ENCODE data around the gene NUFIP2. TPM values are rescaled to one million over a fixed set of nuclear protein-coding genes. Genes with fewer than 3 reads are reported as not detected.

Gene NUFIP2
- total RNA-seq, 1 experiment from 2014 or later = 93.4 TPM

DNA sequence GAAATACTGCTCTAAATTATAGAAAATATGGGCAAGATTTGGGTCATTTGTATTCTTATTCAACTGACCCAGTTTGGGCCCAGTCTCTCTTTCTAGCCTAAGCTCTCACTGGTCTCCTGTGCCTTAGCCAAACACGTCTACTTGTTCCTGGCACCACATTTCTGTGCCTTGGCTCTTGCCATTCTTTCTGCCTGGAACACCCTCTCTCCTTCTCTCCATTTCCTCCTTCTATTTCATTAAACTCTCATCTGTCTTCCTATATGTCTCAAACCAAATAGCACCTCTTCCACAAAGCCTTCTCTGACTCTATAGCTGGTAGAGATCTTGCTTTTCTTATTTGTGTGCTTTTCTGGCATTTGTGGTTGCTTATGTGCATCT is 37.7 kb upstream of the NUFIP2 start:
- Histone ChIP-seq H3K4me1 (ENCODE audit: insufficient read depth, low read length, poor library complexity, severe bottlenecking) (no peaks in the 10 kb centered on the region), H3K9me3 (ENCODE audit: low read depth, low read length, poor library complexity, severe bottlenecking) (no peaks in the 10 kb centered on the region), H3K36me3 (ENCODE audit: insufficient read depth, low read length, poor library complexity, severe bottlenecking) (no peaks in the 10 kb centered on the region), H3K27me3 (replicated peaks; ENCODE audit: insufficient read depth, low read depth, low read length, poor library complexity) (no peaks in the 10 kb centered on the region), H3K27ac (ENCODE audit: low read depth, low read length, poor library complexity, severe bottlenecking) (no peak overlapping the region), H3K4me3 (ENCODE audit: low read depth, low read length, poor library complexity, severe bottlenecking) (no peak overlapping the region)
- no peak for TF ChIP-seq EZH2 (IDR thresholded peaks at IDR 0.05; ENCODE audit: borderline replicate concordance, low read depth, low read length, poor library complexity, severe bottlenecking)
- TF ChIP-seq, protein P1, sequence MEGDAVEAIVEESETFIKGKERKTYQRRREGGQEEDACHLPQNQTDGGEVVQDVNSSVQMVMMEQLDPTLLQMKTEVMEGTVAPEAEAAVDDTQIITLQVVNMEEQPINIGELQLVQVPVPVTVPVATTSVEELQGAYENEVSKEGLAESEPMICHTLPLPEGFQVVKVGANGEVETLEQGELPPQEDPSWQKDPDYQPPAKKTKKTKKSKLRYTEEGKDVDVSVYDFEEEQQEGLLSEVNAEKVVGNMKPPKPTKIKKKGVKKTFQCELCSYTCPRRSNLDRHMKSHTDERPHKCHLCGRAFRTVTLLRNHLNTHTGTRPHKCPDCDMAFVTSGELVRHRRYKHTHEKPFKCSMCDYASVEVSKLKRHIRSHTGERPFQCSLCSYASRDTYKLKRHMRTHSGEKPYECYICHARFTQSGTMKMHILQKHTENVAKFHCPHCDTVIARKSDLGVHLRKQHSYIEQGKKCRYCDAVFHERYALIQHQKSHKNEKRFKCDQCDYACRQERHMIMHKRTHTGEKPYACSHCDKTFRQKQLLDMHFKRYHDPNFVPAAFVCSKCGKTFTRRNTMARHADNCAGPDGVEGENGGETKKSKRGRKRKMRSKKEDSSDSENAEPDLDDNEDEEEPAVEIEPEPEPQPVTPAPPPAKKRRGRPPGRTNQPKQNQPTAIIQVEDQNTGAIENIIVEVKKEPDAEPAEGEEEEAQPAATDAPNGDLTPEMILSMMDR (conservative IDR thresholded peaks at IDR 0.05; ENCODE audit: low read depth, low read length) = no peak
- no TSS peak for BruUV-seq (replicated peaks)
- CTCF ChIA-PET = no interaction called here
- intact Hi-C loops (cut with micrococcal nuclease; ENCODE audit: unreplicated experiment) = no loop called here
- DNase-seq (ENCODE audit: low spot score) = no peak
- POLR2A ChIA-PET (ENCODE audit: low non-redundant PET) = no interaction called here

DNA sequence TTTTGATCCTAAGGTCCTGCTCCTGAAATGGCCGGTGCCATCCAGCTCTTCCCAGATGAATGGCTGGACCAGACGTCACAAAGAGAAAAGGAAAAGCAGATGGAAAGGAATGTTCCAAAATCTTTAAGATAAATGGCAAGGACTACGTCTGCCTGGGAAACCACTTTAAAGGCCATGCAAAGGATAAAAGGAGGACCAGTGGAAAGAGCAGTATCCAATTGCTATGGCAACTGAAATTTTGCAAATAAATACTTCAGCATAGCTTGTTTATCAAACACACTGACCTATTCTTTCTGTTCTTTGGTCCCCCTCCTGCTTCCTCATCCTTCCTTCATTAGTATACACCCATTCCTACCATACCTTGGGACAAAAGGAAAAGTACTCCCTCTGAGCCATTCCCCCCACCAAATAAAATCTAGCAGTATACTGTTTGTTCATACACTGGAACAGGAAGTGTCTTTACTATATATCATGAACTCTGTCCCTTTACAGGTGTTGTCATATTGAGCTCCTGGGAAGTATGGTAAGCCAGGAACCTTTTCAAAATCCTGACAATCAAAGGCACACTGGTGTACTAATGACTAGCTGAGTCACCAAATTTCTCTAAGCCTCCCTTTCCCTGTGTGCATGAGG is 37.2 kb upstream of the NUFIP2 start:
- Histone ChIP-seq H3K36me3 (ENCODE audit: insufficient read depth, low read length, poor library complexity, severe bottlenecking) (no peaks in the 10 kb centered on the region), H3K27me3 (replicated peaks; ENCODE audit: insufficient read depth, low read depth, low read length, poor library complexity) (no peaks in the 10 kb centered on the region), H3K27ac (ENCODE audit: low read depth, low read length, poor library complexity, severe bottlenecking) (no peak overlapping the region), H3K4me1 (ENCODE audit: insufficient read depth, low read length, poor library complexity, severe bottlenecking) (no peaks in the 10 kb centered on the region), H3K9me3 (ENCODE audit: low read depth, low read length, poor library complexity, severe bottlenecking) (no peaks in the 10 kb centered on the region), H3K4me3 (ENCODE audit: low read depth, low read length, poor library complexity, severe bottlenecking) (no peak overlapping the region)
- DNase-seq (ENCODE audit: low spot score) = no peak
- ChIA-PET CTCF (no interaction called here), POLR2A (ENCODE audit: low non-redundant PET) (interaction anchor here (0.7 kb wide), 1 partner anchor 75 kb away, joined by 3 read pairs; no protein-coding TSS in a partner anchor)
- no peak for TF ChIP-seq EZH2 (IDR thresholded peaks at IDR 0.05; ENCODE audit: borderline replicate concordance, low read depth, low read length, poor library complexity, severe bottlenecking)
- TF ChIP-seq, protein P1 (conservative IDR thresholded peaks at IDR 0.05; ENCODE audit: low read depth, low read length) = no peak
- intact Hi-C loops (cut with micrococcal nuclease; ENCODE audit: unreplicated experiment) = no loop called here
- no TSS peak for BruUV-seq (replicated peaks)

DNA sequence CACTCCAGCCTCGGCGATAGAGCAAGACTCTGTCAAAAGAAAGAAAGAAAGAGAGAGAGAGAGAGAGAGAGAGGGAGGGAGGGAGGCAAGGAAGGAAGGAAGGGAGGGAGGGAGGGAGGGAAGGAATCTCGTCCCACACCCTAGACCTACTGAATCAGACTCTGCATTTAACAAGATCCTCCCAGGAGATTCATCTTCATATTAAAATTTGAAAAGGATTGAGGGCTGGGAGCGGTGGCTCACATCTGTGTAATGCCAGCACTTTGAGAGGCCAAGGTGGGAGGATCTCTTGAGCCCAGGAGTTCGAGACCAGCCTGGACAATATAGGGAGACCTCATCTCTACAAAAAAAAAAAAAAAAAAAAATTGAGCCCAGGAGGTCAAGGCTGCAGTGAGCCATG is 33.5 kb upstream of the NUFIP2 start:
- CTCF ChIA-PET = no interaction called here
- H3K4me1 ChIP-seq (ENCODE audit: insufficient read depth, low read length, poor library complexity, severe bottlenecking) = no peaks in the 10 kb centered on the region
- POLR2A ChIA-PET (ENCODE audit: low non-redundant PET) = interaction anchor here (0.7 kb wide), 1 partner anchor 33 kb away, joined by 3 read pairs; no protein-coding TSS in a partner anchor
- intact Hi-C loops (cut with micrococcal nuclease; ENCODE audit: unreplicated experiment) = no loop called here
- DNase-seq (ENCODE audit: low spot score) = no peak
- H3K27ac ChIP-seq (ENCODE audit: low read depth, low read length, poor library complexity, severe bottlenecking) = no peak overlapping the region
- H3K4me3 ChIP-seq (ENCODE audit: low read depth, low read length, poor library complexity, severe bottlenecking) = no peak overlapping the region
- H3K36me3 ChIP-seq (ENCODE audit: insufficient read depth, low read length, poor library complexity, severe bottlenecking) = no peaks in the 10 kb centered on the region
- H3K27me3 ChIP-seq (replicated peaks; ENCODE audit: insufficient read depth, low read depth, low read length, poor library complexity) = no peaks in the 10 kb centered on the region
- no peak for TF ChIP-seq EZH2 (IDR thresholded peaks at IDR 0.05; ENCODE audit: borderline replicate concordance, low read depth, low read length, poor library complexity, severe bottlenecking)
- TF ChIP-seq, protein P1 (conservative IDR thresholded peaks at IDR 0.05; ENCODE audit: low read depth, low read length) = no peak
- H3K9me3 ChIP-seq (ENCODE audit: low read depth, low read length, poor library complexity, severe bottlenecking) = no peaks in the 10 kb centered on the region
- no TSS peak for BruUV-seq (replicated peaks)

Measured in A673 (cell line).